Measurements from ENCODE around the gene SYK. TPM values are rescaled to one million over a fixed set of nuclear protein-coding genes. Genes with fewer than 3 reads are reported as not detected.

Gene SYK
- total RNA-seq, 1 donor from 2014 or later, result 0.41 TPM

- H3K4me1 ChIP-seq (ENCODE audit: insufficient read depth, low read length), result no peaks in the 10 kb centered on the region
- H3K36me3 ChIP-seq (ENCODE audit: insufficient read depth, low read length), result no peaks in the 10 kb centered on the region
- FAIRE-seq (no peak), DNase-seq (ENCODE audit: low read depth) (no peak)
- Mint-ChIP-seq H3K9me3 (ENCODE audit: unreplicated experiment) (no peaks in the 10 kb centered on the region), H3K4me3 (ENCODE audit: unreplicated experiment) (no peak overlapping the region), H3K27ac (ENCODE audit: unreplicated experiment) (no peak overlapping the region), H3K27me3 (ENCODE audit: low read depth, unreplicated experiment) (peaks cover 16% of the 10 kb centered on the region), H3K4me1 (ENCODE audit: low read depth, unreplicated experiment) (no peaks in the 10 kb centered on the region), H3K36me3 (ENCODE audit: low read depth, unreplicated experiment) (peaks cover 3% of the 10 kb centered on the region)
- no peaks in the 10 kb centered on the region for H4K20me1 ChIP-seq (ENCODE audit: insufficient read depth, low read length)
- TF ChIP-seq EZH2 (IDR thresholded peaks at IDR 0.05; ENCODE audit: insufficient read depth, low read length) (no peak), CTCF (IDR thresholded peaks at IDR 0.05; ENCODE audit: insufficient read depth, low read depth, low read length) (no peak)
- H3K4me2 ChIP-seq (ENCODE audit: low read length), result no peak overlapping the region
- no peak overlapping the region for H3K4me3 ChIP-seq (ENCODE audit: insufficient read depth, low read depth, low read length)
- H3K9ac ChIP-seq (ENCODE audit: low read length), result no peak overlapping the region
- no peak overlapping the region for H3K27ac ChIP-seq (ENCODE audit: low read depth, low read length)
- H2AFZ ChIP-seq (ENCODE audit: low read depth, low read length), result no peak overlapping the region
- H3K9me3 ChIP-seq (ENCODE audit: insufficient read depth, low read depth, low read length), result no peaks in the 10 kb centered on the region
- H3K27me3 ChIP-seq (ENCODE audit: insufficient read depth, low read length), result peaks cover 7% of the 10 kb centered on the region
- H3K79me2 ChIP-seq (ENCODE audit: insufficient read depth, low read length), result no peaks in the 10 kb centered on the region
Observed at GRCh38 chr9:90888941-90889340, 87.3 kb downstream of the SYK start.

GRCh38 chr9:90890146-90890810, 88.7 kb downstream of the SYK start:
- H3K4me2 ChIP-seq (ENCODE audit: low read length), result no peak overlapping the region

More at GRCh38 chr9:90890146-90890810, 88.7 kb downstream of the SYK start:
- Histone ChIP-seq H3K4me1 (ENCODE audit: insufficient read depth, low read length) (no peaks in the 10 kb centered on the region), H3K27me3 (ENCODE audit: insufficient read depth, low read length) (peaks cover 7% of the 10 kb centered on the region), H4K20me1 (ENCODE audit: insufficient read depth, low read length) (no peaks in the 10 kb centered on the region), H3K9me3 (ENCODE audit: insufficient read depth, low read depth, low read length) (no peaks in the 10 kb centered on the region), H3K36me3 (ENCODE audit: insufficient read depth, low read length) (no peaks in the 10 kb centered on the region), H3K79me2 (ENCODE audit: insufficient read depth, low read length) (no peaks in the 10 kb centered on the region), H3K4me3 (ENCODE audit: insufficient read depth, low read depth, low read length) (no peak overlapping the region), H2AFZ (ENCODE audit: low read depth, low read length) (no peak overlapping the region), H3K27ac (ENCODE audit: low read depth, low read length) (no peak overlapping the region), H3K9ac (ENCODE audit: low read length) (no peak overlapping the region)
- no peak for DNase-seq (ENCODE audit: low read depth)
- Mint-ChIP-seq H3K27ac (ENCODE audit: unreplicated experiment) (no peak overlapping the region), H3K27me3 (ENCODE audit: low read depth, unreplicated experiment) (peaks cover 20% of the 10 kb centered on the region), H3K4me3 (ENCODE audit: unreplicated experiment) (no peak overlapping the region), H3K9me3 (ENCODE audit: unreplicated experiment) (no peaks in the 10 kb centered on the region), H3K36me3 (ENCODE audit: low read depth, unreplicated experiment) (peaks cover 3% of the 10 kb centered on the region), H3K4me1 (ENCODE audit: low read depth, unreplicated experiment) (peaks cover under 1% of the 10 kb centered on the region)
- TF ChIP-seq EZH2 (IDR thresholded peaks at IDR 0.05; ENCODE audit: insufficient read depth, low read length) (no peak), CTCF (IDR thresholded peaks at IDR 0.05; ENCODE audit: insufficient read depth, low read depth, low read length) (no peak)
- FAIRE-seq, result no peak
